ENCODE results near the gene FRAS1. TPM values are rescaled to one million over a fixed set of nuclear protein-coding genes. Genes with fewer than 3 reads are reported as not detected.

FRAS1 gene
- polyA plus RNA-seq, 2 of the 4 experiments (the other 2 are of a cell fraction), result 2.3 to 5.8 TPM

GRCh38 chr4:78346222-78346621, 289.1 kb downstream of the FRAS1 start:
- ChIA-PET CTCF (no interaction called here), POLR2A (no interaction called here)
- Histone ChIP-seq H3K9me3 (no peaks in the 10 kb centered on the region), H3K4me3 (no peak overlapping the region), H3K4me1 (no peaks in the 10 kb centered on the region), H3K27ac (no peak overlapping the region), H3K4me2 (no peak overlapping the region)
- FAIRE-seq (no peak), DNase-seq (ENCODE audit: low read depth in 1 of 2, low spot score in 1 of 2) (no peak), ATAC-seq (no peak)
- no peak for TF ChIP-seq POLR2A (IDR thresholded peaks at IDR 0.05; ENCODE audit: low read length)
- TF ChIP-seq EHF (CRISPR knock-in tag; IDR thresholded peaks at IDR 0.05), result no peak
- TF ChIP-seq, protein P1, sequence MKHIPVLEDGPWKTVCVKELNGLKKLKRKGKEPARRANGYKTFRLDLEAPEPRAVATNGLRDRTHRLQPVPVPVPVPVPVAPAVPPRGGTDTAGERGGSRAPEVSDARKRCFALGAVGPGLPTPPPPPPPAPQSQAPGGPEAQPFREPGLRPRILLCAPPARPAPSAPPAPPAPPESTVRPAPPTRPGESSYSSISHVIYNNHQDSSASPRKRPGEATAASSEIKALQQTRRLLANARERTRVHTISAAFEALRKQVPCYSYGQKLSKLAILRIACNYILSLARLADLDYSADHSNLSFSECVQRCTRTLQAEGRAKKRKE (CRISPR knock-in tag; IDR thresholded peaks at IDR 0.05; ENCODE audit: low read depth), result no peak
- TF ChIP-seq ZSCAN20 (CRISPR knock-in tag; IDR thresholded peaks at IDR 0.05), result no peak
- no peak for TF ChIP-seq REST (IDR thresholded peaks at IDR 0.05)
- no peak for TF ChIP-seq SMC3 (IDR thresholded peaks at IDR 0.05)
- no peak for TF ChIP-seq ESRRA (IDR thresholded peaks at IDR 0.05; ENCODE audit: borderline replicate concordance, low read length)
- TF ChIP-seq RAD21 (conservative IDR thresholded peaks at IDR 0.05 in 1 of 2, IDR thresholded peaks at IDR 0.05 in 1 of 2), result no peak
- TF ChIP-seq HEYL (CRISPR knock-in tag; IDR thresholded peaks at IDR 0.05), result no peak
- TF ChIP-seq RCOR1 (IDR thresholded peaks at IDR 0.05; ENCODE audit: low read depth, low read length), result no peak
- no peak for TF ChIP-seq TP53 (CRISPR knock-in tag; IDR thresholded peaks at IDR 0.05)
- TF ChIP-seq, protein P2, sequence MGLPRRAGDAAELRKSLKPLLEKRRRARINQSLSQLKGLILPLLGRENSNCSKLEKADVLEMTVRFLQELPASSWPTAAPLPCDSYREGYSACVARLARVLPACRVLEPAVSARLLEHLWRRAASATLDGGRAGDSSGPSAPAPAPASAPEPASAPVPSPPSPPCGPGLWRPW (IDR thresholded peaks at IDR 0.05), result no peak
- TF ChIP-seq FOSB (CRISPR knock-in tag; IDR thresholded peaks at IDR 0.05), result no peak
- TF ChIP-seq, protein P3, sequence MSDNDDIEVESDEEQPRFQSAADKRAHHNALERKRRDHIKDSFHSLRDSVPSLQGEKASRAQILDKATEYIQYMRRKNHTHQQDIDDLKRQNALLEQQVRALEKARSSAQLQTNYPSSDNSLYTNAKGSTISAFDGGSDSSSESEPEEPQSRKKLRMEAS (IDR thresholded peaks at IDR 0.05), result no peak
- TF ChIP-seq CBX2 (IDR thresholded peaks at IDR 0.05; ENCODE audit: borderline replicate concordance, low read depth), result no peak
- 58% methylated on average over 5 of the region's 5 CpGs for WGBS (ENCODE audit: missing lambda C conversion rate)

GRCh38 chr4:78347527-78347926, 290.4 kb downstream of the FRAS1 start:
- H3K4me3 ChIP-seq, result no peak overlapping the region
- H3K4me2 ChIP-seq, result no peak overlapping the region
- FAIRE-seq, result no peak
- no peak for DNase-seq (ENCODE audit: low read depth in 1 of 2, low spot score in 1 of 2)
- no peak overlapping the region for H3K27ac ChIP-seq
- ChIA-PET CTCF (no interaction called here), POLR2A (interaction anchor here (0.7 kb wide), 1 partner anchor 9 kb away, joined by 8 read pairs; no protein-coding TSS in a partner anchor)
- WGBS (ENCODE audit: missing lambda C conversion rate), result 63% methylated on average over 3 of the region's 3 CpGs
- ATAC-seq, result no peak
- TF ChIP-seq REST (IDR thresholded peaks at IDR 0.05) (no peak), MYC (IDR thresholded peaks at IDR 0.05; ENCODE audit: borderline replicate concordance, low read length) (no peak)
- TF ChIP-seq, protein P4, sequence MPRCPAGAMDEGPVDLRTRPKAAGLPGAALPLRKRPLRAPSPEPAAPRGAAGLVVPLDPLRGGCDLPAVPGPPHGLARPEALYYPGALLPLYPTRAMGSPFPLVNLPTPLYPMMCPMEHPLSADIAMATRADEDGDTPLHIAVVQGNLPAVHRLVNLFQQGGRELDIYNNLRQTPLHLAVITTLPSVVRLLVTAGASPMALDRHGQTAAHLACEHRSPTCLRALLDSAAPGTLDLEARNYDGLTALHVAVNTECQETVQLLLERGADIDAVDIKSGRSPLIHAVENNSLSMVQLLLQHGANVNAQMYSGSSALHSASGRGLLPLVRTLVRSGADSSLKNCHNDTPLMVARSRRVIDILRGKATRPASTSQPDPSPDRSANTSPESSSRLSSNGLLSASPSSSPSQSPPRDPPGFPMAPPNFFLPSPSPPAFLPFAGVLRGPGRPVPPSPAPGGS (IDR thresholded peaks at IDR 0.05), result no peak
- H3K9me3 ChIP-seq, result no peaks in the 10 kb centered on the region
- no peaks in the 10 kb centered on the region for H3K4me1 ChIP-seq
